KOPT-K1 (cell line): ENCODE data around the gene RPGR.
A peak's percentile ranks its signal among the peaks of the same experiment; 100 is the strongest.

Experiments used
- H3K27ac ChIP-seq: fragments of 200-600 bp; sonication (generic); 2 replicates; pipeline ENCODE4 v1.5.1; 2016; ENCODE audit warnings: antibody characterized with exemption, mild to moderate bottlenecking, low read depth, low read length; ENCODE audit not compliant: poor library complexity, severe bottlenecking
- H3K36me3 ChIP-seq: fragments of 200-600 bp; sonication (generic); 2 replicates; pipeline ENCODE4 v1.5.1; 2017; ENCODE audit warnings: antibody characterized with exemption, mild to moderate bottlenecking, low read length, moderate library complexity; ENCODE audit not compliant: insufficient read depth
- H3K9me3 ChIP-seq: fragments of 200-600 bp; sonication (generic); 2 replicates; pipeline ENCODE4 v1.5.1; 2017; ENCODE audit warnings: antibody characterized with exemption, low read length, mild to moderate bottlenecking; ENCODE audit not compliant: insufficient read depth, poor library complexity, severe bottlenecking

RPGR gene, protein sequence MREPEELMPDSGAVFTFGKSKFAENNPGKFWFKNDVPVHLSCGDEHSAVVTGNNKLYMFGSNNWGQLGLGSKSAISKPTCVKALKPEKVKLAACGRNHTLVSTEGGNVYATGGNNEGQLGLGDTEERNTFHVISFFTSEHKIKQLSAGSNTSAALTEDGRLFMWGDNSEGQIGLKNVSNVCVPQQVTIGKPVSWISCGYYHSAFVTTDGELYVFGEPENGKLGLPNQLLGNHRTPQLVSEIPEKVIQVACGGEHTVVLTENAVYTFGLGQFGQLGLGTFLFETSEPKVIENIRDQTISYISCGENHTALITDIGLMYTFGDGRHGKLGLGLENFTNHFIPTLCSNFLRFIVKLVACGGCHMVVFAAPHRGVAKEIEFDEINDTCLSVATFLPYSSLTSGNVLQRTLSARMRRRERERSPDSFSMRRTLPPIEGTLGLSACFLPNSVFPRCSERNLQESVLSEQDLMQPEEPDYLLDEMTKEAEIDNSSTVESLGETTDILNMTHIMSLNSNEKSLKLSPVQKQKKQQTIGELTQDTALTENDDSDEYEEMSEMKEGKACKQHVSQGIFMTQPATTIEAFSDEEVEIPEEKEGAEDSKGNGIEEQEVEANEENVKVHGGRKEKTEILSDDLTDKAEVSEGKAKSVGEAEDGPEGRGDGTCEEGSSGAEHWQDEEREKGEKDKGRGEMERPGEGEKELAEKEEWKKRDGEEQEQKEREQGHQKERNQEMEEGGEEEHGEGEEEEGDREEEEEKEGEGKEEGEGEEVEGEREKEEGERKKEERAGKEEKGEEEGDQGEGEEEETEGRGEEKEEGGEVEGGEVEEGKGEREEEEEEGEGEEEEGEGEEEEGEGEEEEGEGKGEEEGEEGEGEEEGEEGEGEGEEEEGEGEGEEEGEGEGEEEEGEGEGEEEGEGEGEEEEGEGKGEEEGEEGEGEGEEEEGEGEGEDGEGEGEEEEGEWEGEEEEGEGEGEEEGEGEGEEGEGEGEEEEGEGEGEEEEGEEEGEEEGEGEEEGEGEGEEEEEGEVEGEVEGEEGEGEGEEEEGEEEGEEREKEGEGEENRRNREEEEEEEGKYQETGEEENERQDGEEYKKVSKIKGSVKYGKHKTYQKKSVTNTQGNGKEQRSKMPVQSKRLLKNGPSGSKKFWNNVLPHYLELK

GRCh38 chrX:38327007-38327774 lies at the start of gene RPGR:
RPGR (minus strand) TSS chrX:38327509; CDS start chrX:38327367, 142 bp downstream.
- Histone ChIP-seq H3K27ac (peak within 1 kb of the TSS; percentile 65), H3K9me3 (no peaks in the 10 kb centered on the region), H3K36me3 (no peaks in the 10 kb centered on the region)

GRCh38 chrX:38376747-38377146 lies 49.4 kb upstream of the RPGR start:
- no peaks in the 10 kb centered on the region for H3K9me3 ChIP-seq
- no peak overlapping the region for H3K27ac ChIP-seq
- no peaks in the 10 kb centered on the region for H3K36me3 ChIP-seq

- Histone ChIP-seq H3K9me3 (no peaks in the 10 kb centered on the region), H3K27ac (no peak overlapping the region), H3K36me3 (no peaks in the 10 kb centered on the region)
These were observed 48.6 kb upstream of the RPGR start for GRCh38 chrX:38375891-38376290.

GRCh38 chrX:38374431-38374830 lies 47.1 kb upstream of the RPGR start:
- H3K36me3 ChIP-seq: no peaks in the 10 kb centered on the region
- no peak overlapping the region for H3K27ac ChIP-seq
- no peaks in the 10 kb centered on the region for H3K9me3 ChIP-seq

DNA sequence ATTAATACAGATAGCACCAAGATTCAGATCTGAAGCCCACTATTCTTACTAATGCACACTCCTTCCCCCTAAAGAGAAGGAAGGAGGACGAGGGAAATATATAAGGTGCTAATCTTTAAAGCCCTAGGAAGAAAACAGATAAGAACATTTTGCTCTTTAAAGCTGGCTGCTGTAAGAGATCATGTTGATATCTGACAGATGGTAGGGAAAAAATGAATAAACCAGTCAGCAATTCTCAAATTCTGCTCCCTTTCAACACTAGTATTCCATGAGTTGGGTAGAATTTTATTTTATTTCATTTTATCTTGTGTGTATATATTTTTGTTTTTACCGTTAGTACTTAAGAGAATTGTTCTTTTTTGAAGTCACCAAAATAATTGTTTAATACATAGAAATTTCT lies 44.3 kb upstream of the RPGR start:
- Histone ChIP-seq H3K27ac (no peak overlapping the region), H3K9me3 (no peaks in the 10 kb centered on the region), H3K36me3 (no peaks in the 10 kb centered on the region)

DNA sequence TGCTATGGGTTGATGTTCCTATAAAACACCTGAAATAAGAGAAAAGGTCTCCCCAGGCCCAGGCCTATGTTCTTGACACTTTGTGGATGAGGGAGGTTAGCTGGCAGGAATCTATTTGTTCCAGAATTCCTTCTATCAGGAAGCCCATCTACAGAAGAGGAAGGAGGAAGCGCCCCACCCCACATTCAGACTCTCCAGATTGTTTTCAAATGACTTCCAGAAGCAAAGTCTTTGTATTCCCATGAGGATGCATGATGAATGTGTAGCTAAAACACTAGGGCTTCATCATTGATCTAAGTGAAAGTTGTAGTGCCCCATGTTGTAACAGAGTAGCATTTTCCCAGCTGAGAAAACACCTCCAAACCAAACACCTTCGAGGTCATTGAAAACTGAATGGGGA lies 41.5 kb upstream of the RPGR start:
- Histone ChIP-seq H3K27ac (no peak overlapping the region), H3K9me3 (no peaks in the 10 kb centered on the region), H3K36me3 (no peaks in the 10 kb centered on the region)

DNA sequence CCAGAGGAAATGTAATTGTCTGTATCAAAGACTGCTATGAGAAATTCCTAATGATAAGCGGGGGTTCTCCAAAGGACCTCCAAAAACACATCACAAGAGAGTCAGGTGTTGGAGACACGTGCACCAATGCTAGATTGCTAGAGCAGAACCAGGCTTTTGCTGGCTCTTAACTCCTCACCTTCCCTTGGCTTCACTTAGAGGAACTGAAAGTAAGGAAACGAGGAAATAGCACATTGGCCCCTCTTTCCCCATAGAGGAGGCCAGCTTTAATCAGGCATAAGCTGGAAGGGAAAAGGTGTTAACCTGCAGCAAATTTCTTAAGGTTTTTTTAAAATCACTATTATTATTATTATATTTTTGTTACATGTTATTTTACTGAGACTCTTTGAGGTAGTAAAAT lies 38.6 kb upstream of the RPGR start:
- no peak overlapping the region for H3K27ac ChIP-seq
- no peaks in the 10 kb centered on the region for H3K9me3 ChIP-seq
- H3K36me3 ChIP-seq: no peaks in the 10 kb centered on the region

DNA sequence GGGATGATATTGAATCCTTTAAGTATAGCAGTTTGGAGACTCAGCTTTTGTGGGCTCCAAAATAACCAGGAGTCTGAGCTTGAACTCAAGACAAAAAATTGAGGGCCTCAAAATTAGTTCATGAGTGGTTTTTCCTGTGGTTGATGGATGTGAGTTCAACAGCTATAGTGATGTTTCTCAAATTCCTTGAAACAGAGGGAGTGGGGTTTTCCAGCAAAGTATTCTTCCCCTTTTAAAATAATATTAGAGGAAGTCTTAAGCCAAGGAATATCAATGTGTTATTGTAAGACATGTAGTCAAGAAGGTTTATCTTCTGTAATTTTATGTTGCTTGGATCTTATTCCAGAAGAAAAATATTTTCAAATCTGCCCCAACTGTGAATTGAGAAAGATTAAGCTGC lies 35.7 kb upstream of the RPGR start:
- H3K27ac ChIP-seq: no peak overlapping the region
- H3K36me3 ChIP-seq: no peaks in the 10 kb centered on the region
- H3K9me3 ChIP-seq: no peaks in the 10 kb centered on the region

GRCh38 chrX:38357747-38358673 lies 30.7 kb upstream of the RPGR start:
- H3K27ac ChIP-seq: no peak overlapping the region
- H3K36me3 ChIP-seq: no peaks in the 10 kb centered on the region
- no peaks in the 10 kb centered on the region for H3K9me3 ChIP-seq

GRCh38 chrX:38356401-38356800 lies 29.1 kb upstream of the RPGR start:
- H3K27ac ChIP-seq: no peak overlapping the region
- no peaks in the 10 kb centered on the region for H3K36me3 ChIP-seq

DNA sequence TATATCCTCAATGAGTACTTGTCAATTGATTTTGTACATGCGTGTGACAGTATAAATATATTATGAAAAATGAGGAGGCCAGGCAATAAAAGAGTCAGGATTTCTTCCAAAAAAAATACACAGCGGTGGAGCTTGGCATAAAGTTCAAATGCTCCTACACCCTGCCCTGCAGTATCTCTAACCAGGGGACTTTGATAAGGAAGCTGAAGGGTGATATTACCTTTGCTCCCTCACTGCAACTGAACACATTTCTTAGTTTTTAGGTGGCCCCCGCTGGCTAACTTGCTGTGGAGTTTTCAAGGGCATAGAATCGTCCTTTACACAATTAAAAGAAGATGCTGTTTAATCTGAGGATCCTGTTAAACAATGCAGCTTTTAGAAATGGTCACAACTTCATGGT lies 25.1 kb upstream of the RPGR start, which contains the start of gene OTC:
TSS of gene OTC (plus strand) at position 243 of the 400 bp plus-strand sequence. CDS start at position 336, 93 bp downstream.
- Histone ChIP-seq H3K36me3 (no peaks in the 10 kb centered on the region), H3K9me3 (no peaks in the 10 kb centered on the region), H3K27ac (no peak within 1 kb of the TSS)

More at GRCh38 chrX:38356401-38356800, 29.1 kb upstream of the RPGR start:
- no peaks in the 10 kb centered on the region for H3K9me3 ChIP-seq

- Histone ChIP-seq H3K36me3 (no peaks in the 10 kb centered on the region), H3K9me3 (no peaks in the 10 kb centered on the region), H3K27ac (no peak overlapping the region)
These were observed 24.0 kb upstream of the RPGR start for GRCh38 chrX:38351346-38351745.

DNA sequence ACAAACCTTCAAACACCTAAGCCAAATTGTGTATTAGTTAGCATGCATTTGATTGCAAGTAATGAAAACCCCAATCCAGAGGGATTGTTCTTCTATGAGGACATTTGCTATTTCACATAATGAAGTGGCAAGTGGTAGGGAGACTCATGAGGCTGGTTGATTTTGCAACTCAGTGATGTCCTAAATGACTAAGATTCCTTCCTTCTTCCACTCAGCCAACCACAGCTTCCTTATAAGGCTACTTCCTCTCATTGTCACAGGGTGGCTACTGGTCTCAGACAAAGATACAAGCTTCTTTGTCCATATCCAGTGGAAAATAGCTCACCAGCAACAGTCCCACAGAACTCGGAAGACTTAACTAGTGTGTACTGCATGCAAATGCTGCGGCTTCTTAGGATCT lies 19.8 kb upstream of the RPGR start:
- Histone ChIP-seq H3K27ac (no peak overlapping the region), H3K9me3 (no peaks in the 10 kb centered on the region), H3K36me3 (no peaks in the 10 kb centered on the region)

DNA sequence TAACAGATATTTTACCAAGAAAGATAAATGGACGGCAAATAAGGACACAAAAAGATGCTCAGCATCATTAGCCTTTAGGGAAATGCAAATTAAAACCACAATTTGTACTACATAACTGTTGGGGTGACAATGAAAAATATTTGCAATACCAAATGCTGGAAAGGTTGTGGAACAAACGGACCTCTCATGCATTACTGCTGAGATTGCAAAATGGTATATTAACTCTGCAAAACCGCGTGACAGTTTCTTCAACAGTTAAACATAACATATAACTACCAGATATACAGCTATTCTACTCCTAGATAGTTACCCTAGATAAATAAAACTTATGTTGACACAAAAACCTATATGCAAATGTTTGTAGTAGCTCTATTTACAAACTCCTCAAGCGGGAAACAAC lies 18.8 kb upstream of the RPGR start:
- H3K36me3 ChIP-seq: no peaks in the 10 kb centered on the region
- H3K27ac ChIP-seq: no peak overlapping the region
- H3K9me3 ChIP-seq: no peaks in the 10 kb centered on the region
